PC-3 (cell line): ENCODE results near the gene WDR11. TPM values are rescaled to one million over a fixed set of nuclear protein-coding genes. Genes with fewer than 3 reads are reported as not detected.

Source experiments
- ATAC-seq: fragments of 200-7000 bp; cut with Tn5 transposase; 2 replicates; pipeline ENCODE4 v1.9.1; 2020; ENCODE audit warnings: mild to moderate bottlenecking, moderate library complexity
- BruUV-seq: library from RNA; stranded (reverse); fragments of 400-500 nt; replicated peaks from 2 replicates; lab custom pipeline; 2021; lab: Mats Ljungman, UMichigan
- CTCF ChIA-PET: fragments of 300-600 bp; sonication (Branson Sonifier 250); formaldehyde crosslinking; loops from one replicate; lab custom pipeline; 2022; ENCODE audit warnings: antibody characterized with exemption; lab: Charles Lee
- POLR2A ChIA-PET: fragments of 300-600 bp; sonication (Branson Sonifier 250); formaldehyde crosslinking; loops from one replicate; lab custom pipeline; 2022; ENCODE audit warnings: antibody characterized with exemption; ENCODE audit not compliant: unreplicated experiment; lab: Charles Lee
- DNase-seq: peaks from one replicate; pipeline ENCODE4 v3.0.0-alpha.2; 2015
- H2AFZ ChIP-seq: fragments of 300-600 bp; sonication (generic); 2 replicates; pipeline ENCODE4 v1.6.0; 2016; ENCODE audit warnings: antibody characterized with exemption, low read length
- H3F3A ChIP-seq: fragments of 300-600 bp; sonication (generic); one replicate; pipeline ENCODE4 v1.6.0; 2017; ENCODE audit warnings: antibody characterized with exemption, low read length, control low read depth, mild to moderate bottlenecking; ENCODE audit not compliant: unreplicated experiment
- H3K27ac ChIP-seq: fragments of 300-600 bp; sonication (generic); 2 replicates; pipeline ENCODE4 v1.5.1; 2016; ENCODE audit warnings: mild to moderate bottlenecking, low read length
- H3K27me3 ChIP-seq: fragments of 300-600 bp; sonication (generic); 2 replicates; pipeline ENCODE4 v1.6.1; 2016; ENCODE audit warnings: low read length, mixed read lengths
- H3K36me3 ChIP-seq: fragments of 300-600 bp; sonication (generic); 2 replicates; pipeline ENCODE4 v1.6.1; 2016; ENCODE audit warnings: low read depth, mixed run types, low read length, mixed read lengths
- H3K4me1 ChIP-seq: fragments of 300-600 bp; sonication (generic); 2 replicates; pipeline ENCODE4 v1.5.1; 2016; ENCODE audit warnings: low read length; ENCODE audit not compliant: insufficient read depth
- H3K4me2 ChIP-seq: fragments of 300-600 bp; sonication (generic); 2 replicates; pipeline ENCODE4 v1.6.0; 2016; ENCODE audit warnings: low read length
- H3K4me3 ChIP-seq: fragments of 300-600 bp; sonication (generic); 2 replicates; pipeline ENCODE4 v1.5.1; 2016; ENCODE audit warnings: mild to moderate bottlenecking, low read length, mixed read lengths
- H3K79me2 ChIP-seq: fragments of 300-600 bp; sonication (generic); 2 replicates; pipeline ENCODE4 v1.6.1; 2017; ENCODE audit warnings: low read length, mixed read lengths
- H3K9ac ChIP-seq: fragments of 300-600 bp; sonication (generic); 2 replicates; pipeline ENCODE4 v1.6.0; 2016; ENCODE audit warnings: mild to moderate bottlenecking, low read length
- H3K9me2 ChIP-seq: fragments of 300-600 bp; sonication (generic); replicated peaks from 2 replicates; pipeline ENCODE4 v1.6.1; 2016; ENCODE audit warnings: mixed run types, low read length, mixed read lengths
- H3K9me3 ChIP-seq: fragments of 300-600 bp; sonication (generic); 2 replicates; pipeline ENCODE4 v1.6.1; 2016; ENCODE audit warnings: low read length, mixed read lengths
- H4K20me1 ChIP-seq: fragments of 300-600 bp; sonication (generic); 2 replicates; pipeline ENCODE4 v1.6.1; 2016; ENCODE audit warnings: low read length, mixed read lengths
- EZH2 ChIP-seq: fragments of 300-600 bp; sonication (generic); IDR thresholded peaks from one replicate; pipeline ENCODE4 v1.6.1; 2017; ENCODE audit warnings: antibody characterized with exemption, mild to moderate bottlenecking, low read length; ENCODE audit not compliant: unreplicated experiment
- EZH2phosphoT487 ChIP-seq: fragments of 300-600 bp; sonication (generic); IDR thresholded peaks from 2 replicates; pipeline ENCODE4 v1.6.1; 2018; ENCODE audit warnings: mild to moderate bottlenecking, antibody characterized with exemption, low read length, borderline replicate concordance
- intact Hi-C: fragments of 100-400 bp; cut with micrococcal nuclease; formaldehyde crosslinking; loops from 2 replicates; pipeline ENCODE4 v1.9.0; 2023
- total RNA-seq: library from RNA; depleted of rRNA; stranded (reverse); fragments of >200 nt; gene quantifications from 2 replicates; pipeline ENCODE4 v1.2.3, GENCODE V29; 2014
- TF ChIP-seq, protein P1 (sequence below): fragments of 300-600 bp; sonication (generic); conservative IDR thresholded peaks from 2 replicates; pipeline ENCODE4 v1.5.1; 2017; ENCODE audit warnings: antibody characterized with exemption, low read depth, mild to moderate bottlenecking, low read length

WDR11 gene
- total RNA-seq, 1 experiment from 2014 or later = 37.5 TPM

DNA sequence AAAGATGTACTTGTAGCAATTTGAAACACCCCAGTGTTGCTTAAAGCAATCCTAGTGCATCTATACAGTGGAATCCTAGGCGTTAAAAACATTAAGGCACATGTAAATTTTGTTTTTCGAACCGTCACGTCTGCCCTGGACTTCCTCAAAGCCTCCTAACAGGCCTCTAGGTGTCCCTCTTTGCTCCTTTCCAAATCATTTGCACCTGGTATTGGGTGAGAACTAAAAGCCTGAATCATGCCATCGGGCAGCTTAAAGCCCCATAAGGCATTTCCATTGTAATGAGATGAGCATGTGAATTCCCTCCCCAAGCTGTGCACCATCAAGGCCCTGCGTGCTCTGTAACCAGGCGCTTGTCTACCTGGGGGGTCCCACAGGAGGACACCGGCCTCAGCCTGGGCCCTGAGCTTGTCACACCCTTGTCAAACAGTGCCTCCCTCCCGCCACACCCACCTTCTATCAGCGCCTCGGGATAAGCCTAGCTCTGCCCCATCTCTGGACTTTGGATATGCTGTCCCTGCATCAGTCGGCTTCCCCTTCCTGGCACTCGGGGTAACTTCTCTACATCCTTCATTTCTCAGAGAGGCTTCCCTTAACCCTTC lies 89.2 kb downstream of the WDR11 start:
- Histone ChIP-seq H2AFZ (no peak overlapping the region), H3F3A (no peaks in the 10 kb centered on the region), H4K20me1 (no peaks in the 10 kb centered on the region), H3K27me3 (no peaks in the 10 kb centered on the region), H3K9me2 (no peaks in the 10 kb centered on the region), H3K36me3 (no peaks in the 10 kb centered on the region), H3K4me1 (no peaks in the 10 kb centered on the region), H3K4me2 (no peak overlapping the region), H3K79me2 (no peaks in the 10 kb centered on the region), H3K27ac (no peak overlapping the region), H3K9me3 (no peaks in the 10 kb centered on the region), H3K9ac (no peak overlapping the region), H3K4me3 (no peak overlapping the region)
- ATAC-seq (no peak), DNase-seq (no peak)
- no TSS peak for BruUV-seq
- CTCF ChIA-PET = interaction anchor here (0.6 kb wide), 1 partner anchor 81 kb away, joined by 7 read pairs; no protein-coding TSS in a partner anchor
- intact Hi-C loops = no loop called here
- POLR2A ChIA-PET = no interaction called here
- TF ChIP-seq EZH2phosphoT487 (no peak), EZH2 (no peak)
- TF ChIP-seq, protein P1, sequence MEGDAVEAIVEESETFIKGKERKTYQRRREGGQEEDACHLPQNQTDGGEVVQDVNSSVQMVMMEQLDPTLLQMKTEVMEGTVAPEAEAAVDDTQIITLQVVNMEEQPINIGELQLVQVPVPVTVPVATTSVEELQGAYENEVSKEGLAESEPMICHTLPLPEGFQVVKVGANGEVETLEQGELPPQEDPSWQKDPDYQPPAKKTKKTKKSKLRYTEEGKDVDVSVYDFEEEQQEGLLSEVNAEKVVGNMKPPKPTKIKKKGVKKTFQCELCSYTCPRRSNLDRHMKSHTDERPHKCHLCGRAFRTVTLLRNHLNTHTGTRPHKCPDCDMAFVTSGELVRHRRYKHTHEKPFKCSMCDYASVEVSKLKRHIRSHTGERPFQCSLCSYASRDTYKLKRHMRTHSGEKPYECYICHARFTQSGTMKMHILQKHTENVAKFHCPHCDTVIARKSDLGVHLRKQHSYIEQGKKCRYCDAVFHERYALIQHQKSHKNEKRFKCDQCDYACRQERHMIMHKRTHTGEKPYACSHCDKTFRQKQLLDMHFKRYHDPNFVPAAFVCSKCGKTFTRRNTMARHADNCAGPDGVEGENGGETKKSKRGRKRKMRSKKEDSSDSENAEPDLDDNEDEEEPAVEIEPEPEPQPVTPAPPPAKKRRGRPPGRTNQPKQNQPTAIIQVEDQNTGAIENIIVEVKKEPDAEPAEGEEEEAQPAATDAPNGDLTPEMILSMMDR = no peak

DNA sequence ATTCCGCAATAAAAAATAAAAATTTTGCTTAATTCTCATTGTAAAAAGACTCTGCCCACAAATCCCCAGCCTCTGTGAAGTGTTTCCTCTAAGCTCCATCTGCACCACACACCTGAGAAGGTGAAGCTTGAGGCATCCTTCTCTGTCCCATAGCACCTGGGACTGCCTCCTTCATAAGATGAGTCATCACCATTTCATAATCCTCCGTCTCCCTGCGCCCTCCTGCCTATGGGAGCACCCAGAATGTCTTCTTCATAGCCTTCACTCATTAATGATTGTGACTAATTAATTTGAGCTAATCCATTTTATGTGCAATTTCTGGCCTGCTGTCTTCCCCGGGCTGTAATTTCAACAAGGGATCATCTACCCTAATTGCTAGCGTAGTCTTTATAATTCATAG lies 90.3 kb downstream of the WDR11 start:
- 0 out of 2 replicates have a peak, but pooled peaks have one; percentile 33 for ATAC-seq
- DNase-seq = peak; percentile 57
- no peak overlapping the region for H3K4me2 ChIP-seq
- no peaks in the 10 kb centered on the region for H3F3A ChIP-seq
- ChIA-PET CTCF (no interaction called here), POLR2A (no interaction called here)
- no TSS peak for BruUV-seq
- H4K20me1 ChIP-seq = no peaks in the 10 kb centered on the region
- no peak overlapping the region for H3K27ac ChIP-seq
- TF ChIP-seq, protein P1 = no peak
- TF ChIP-seq EZH2phosphoT487 (no peak), EZH2 (no peak)
- no peak overlapping the region for H3K4me3 ChIP-seq
- H3K4me1 ChIP-seq = no peaks in the 10 kb centered on the region
- H3K27me3 ChIP-seq = no peaks in the 10 kb centered on the region
- no peak overlapping the region for H2AFZ ChIP-seq
- no peak overlapping the region for H3K9ac ChIP-seq
- no peaks in the 10 kb centered on the region for H3K79me2 ChIP-seq
- H3K9me3 ChIP-seq = no peaks in the 10 kb centered on the region
- no peaks in the 10 kb centered on the region for H3K9me2 ChIP-seq
- H3K36me3 ChIP-seq = no peaks in the 10 kb centered on the region
- intact Hi-C loops = no loop called here

DNA sequence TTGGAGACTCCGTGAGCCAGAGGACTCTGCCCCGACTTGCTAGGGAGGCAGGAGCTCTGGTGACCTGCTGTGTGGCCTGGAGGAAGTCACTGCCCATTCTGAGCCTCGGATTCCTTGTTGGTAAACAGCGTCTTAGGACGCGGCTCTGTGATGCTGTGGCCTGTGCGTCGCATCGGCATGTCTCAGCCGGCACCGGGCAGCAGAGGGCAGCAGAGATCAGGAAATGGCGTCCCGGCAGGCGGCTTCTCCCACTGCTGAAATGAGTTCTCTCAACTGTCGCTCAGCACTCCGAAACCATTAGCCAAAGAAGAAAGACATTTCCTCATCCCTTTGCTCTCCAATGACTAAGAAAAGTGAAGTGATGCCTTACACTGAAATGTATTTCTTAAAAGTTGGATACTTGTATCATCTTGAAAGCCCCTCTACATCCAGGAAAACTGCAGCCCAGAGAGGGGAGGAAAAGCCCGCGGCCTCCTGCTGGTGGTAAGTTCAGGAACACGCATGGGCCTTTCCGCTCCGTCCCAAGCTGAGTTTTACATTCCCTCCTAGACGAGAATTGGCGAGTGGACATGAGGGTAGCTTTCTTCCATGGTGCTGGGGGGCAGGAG lies 91.7 kb downstream of the WDR11 start:
- Histone ChIP-seq H3K27me3 (no peaks in the 10 kb centered on the region), H3K79me2 (no peaks in the 10 kb centered on the region), H3K4me1 (no peaks in the 10 kb centered on the region), H3K9me3 (no peaks in the 10 kb centered on the region), H2AFZ (peak overlapping the region; percentile 56), H3K9ac (no peak overlapping the region), H3K4me3 (no peak overlapping the region), H3K36me3 (no peaks in the 10 kb centered on the region), H3K27ac (no peak overlapping the region), H4K20me1 (no peaks in the 10 kb centered on the region), H3F3A (no peaks in the 10 kb centered on the region), H3K9me2 (no peaks in the 10 kb centered on the region), H3K4me2 (peak overlapping the region; percentile 63)
- ChIA-PET POLR2A (no interaction called here), CTCF (no interaction called here)
- peak; percentile 71 for DNase-seq
- ATAC-seq = peak; percentile 98
- BruUV-seq = no TSS peak
- intact Hi-C loops = loop anchor here (1.0 to 2.0 kb wide), 3 partner anchors 666 to 944 kb away; no protein-coding TSS in a partner anchor
- TF ChIP-seq, protein P1 = peak; percentile 81
- no peak for TF ChIP-seq EZH2phosphoT487
